ENCODE data around the gene ACOT13.
"Not testable (repeated sequence)": the region's sequence is repeated elsewhere in the genome, so short reads cannot be mapped to it uniquely, and the experiment has no call there.

ACOT13 gene

DNA sequence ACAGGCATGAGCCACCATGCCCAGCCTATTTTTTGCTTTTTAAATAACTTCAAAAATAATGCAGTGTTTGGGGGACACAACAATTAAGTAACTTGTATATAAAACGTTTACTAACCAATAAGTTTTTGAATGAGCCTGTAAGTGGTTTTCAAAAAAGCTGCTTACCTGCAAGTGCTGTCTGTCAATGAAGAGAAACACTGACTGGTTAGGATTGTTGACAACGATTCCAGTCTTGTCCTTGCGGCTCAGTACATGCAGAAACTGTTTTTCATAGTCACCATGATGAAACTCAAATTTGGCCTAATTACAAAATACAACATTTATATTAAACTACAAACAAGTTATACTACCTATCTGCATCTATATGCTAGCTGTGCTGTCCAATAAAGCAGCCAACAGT, 41.7 kb downstream of the ACOT13 start:
- Histone ChIP-seq H3K9me3 (ENCODE audit: insufficient read depth, low read length) (no peaks in the 10 kb centered on the region), H3K9ac (ENCODE audit: low read length) (no peak overlapping the region), H3K4me2 (ENCODE audit: low read depth, low read length, poor library complexity, severe bottlenecking) (no peak overlapping the region), H4K20me1 (ENCODE audit: low read depth, low read length) (peaks cover 56% of the 10 kb centered on the region), H3K4me3 (ENCODE audit: insufficient read depth, low read length, poor library complexity, severe bottlenecking) (no peak overlapping the region), H3F3A (ENCODE audit: insufficient read depth) (peaks cover 79% of the 10 kb centered on the region), H2AFZ (ENCODE audit: low read depth, low read length, severe bottlenecking) (no peak overlapping the region), H3K36me3 (ENCODE audit: low read length) (peaks cover 96% of the 10 kb centered on the region), H3K27me3 (ENCODE audit: low read length) (no peaks in the 10 kb centered on the region), H3K9me2 (replicated peaks; ENCODE audit: insufficient read depth, low read length) (no peaks in the 10 kb centered on the region), H3K79me2 (ENCODE audit: insufficient read depth, low read length) (peaks cover 53% of the 10 kb centered on the region), H3K27ac (ENCODE audit: low read depth, low read length) (no peak overlapping the region)
- TF ChIP-seq, protein P1, sequence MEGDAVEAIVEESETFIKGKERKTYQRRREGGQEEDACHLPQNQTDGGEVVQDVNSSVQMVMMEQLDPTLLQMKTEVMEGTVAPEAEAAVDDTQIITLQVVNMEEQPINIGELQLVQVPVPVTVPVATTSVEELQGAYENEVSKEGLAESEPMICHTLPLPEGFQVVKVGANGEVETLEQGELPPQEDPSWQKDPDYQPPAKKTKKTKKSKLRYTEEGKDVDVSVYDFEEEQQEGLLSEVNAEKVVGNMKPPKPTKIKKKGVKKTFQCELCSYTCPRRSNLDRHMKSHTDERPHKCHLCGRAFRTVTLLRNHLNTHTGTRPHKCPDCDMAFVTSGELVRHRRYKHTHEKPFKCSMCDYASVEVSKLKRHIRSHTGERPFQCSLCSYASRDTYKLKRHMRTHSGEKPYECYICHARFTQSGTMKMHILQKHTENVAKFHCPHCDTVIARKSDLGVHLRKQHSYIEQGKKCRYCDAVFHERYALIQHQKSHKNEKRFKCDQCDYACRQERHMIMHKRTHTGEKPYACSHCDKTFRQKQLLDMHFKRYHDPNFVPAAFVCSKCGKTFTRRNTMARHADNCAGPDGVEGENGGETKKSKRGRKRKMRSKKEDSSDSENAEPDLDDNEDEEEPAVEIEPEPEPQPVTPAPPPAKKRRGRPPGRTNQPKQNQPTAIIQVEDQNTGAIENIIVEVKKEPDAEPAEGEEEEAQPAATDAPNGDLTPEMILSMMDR (IDR thresholded peaks at IDR 0.05; ENCODE audit: insufficient read depth, low read length, poor library complexity, severe bottlenecking), result no peak
- no peak for TF ChIP-seq EZH2phosphoT487 (conservative IDR thresholded peaks at IDR 0.05; ENCODE audit: low read length)

DNA sequence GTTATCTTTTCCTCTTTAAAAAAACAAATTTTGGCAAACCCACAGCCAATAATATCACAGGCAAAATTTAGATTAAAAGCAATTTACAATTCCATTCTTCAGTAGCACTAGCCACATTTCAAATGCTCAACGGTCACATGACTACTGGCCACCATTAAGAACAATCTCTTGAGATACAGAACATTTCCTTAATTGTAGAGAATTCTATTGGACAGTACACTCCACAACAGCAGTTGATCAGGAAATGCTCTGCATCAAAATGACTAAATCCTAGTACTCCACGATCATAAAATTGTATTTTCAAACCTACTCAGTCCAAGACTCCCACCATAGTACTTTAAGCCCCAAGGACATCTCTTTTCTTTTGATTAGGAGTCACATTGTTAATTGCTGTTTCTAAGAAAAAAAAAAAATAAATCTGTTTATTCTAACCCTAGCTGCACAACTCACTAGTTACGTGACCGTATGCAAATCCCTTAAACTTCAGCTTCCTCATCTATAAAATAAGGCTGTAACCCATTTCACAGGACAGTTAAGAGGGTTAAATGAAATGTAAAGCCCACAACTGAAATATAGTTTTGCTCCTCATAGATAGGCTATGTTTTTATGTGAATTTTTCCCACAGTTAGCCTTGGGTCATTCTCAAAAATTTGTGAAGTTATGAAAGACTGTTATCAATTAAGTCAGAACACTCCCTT, 42.3 kb downstream of the ACOT13 start:
- Histone ChIP-seq H3K9ac (ENCODE audit: low read length) (no peak overlapping the region), H3K9me3 (ENCODE audit: insufficient read depth, low read length) (no peaks in the 10 kb centered on the region), H3K4me2 (ENCODE audit: low read depth, low read length, poor library complexity, severe bottlenecking) (no peak overlapping the region), H3K36me3 (ENCODE audit: low read length) (peaks cover 96% of the 10 kb centered on the region), H3K9me2 (replicated peaks; ENCODE audit: insufficient read depth, low read length) (no peaks in the 10 kb centered on the region), H2AFZ (ENCODE audit: low read depth, low read length, severe bottlenecking) (no peak overlapping the region), H3K4me3 (ENCODE audit: insufficient read depth, low read length, poor library complexity, severe bottlenecking) (no peak overlapping the region), H4K20me1 (ENCODE audit: low read depth, low read length) (peaks cover 62% of the 10 kb centered on the region), H3K27ac (ENCODE audit: low read depth, low read length) (no peak overlapping the region), H3K27me3 (ENCODE audit: low read length) (no peaks in the 10 kb centered on the region), H3K79me2 (ENCODE audit: insufficient read depth, low read length) (peaks cover 58% of the 10 kb centered on the region), H3F3A (ENCODE audit: insufficient read depth) (peaks cover 79% of the 10 kb centered on the region)
- TF ChIP-seq, protein P1 (IDR thresholded peaks at IDR 0.05; ENCODE audit: insufficient read depth, low read length, poor library complexity, severe bottlenecking), result no peak
- TF ChIP-seq EZH2phosphoT487 (conservative IDR thresholded peaks at IDR 0.05; ENCODE audit: low read length), result no peak

DNA sequence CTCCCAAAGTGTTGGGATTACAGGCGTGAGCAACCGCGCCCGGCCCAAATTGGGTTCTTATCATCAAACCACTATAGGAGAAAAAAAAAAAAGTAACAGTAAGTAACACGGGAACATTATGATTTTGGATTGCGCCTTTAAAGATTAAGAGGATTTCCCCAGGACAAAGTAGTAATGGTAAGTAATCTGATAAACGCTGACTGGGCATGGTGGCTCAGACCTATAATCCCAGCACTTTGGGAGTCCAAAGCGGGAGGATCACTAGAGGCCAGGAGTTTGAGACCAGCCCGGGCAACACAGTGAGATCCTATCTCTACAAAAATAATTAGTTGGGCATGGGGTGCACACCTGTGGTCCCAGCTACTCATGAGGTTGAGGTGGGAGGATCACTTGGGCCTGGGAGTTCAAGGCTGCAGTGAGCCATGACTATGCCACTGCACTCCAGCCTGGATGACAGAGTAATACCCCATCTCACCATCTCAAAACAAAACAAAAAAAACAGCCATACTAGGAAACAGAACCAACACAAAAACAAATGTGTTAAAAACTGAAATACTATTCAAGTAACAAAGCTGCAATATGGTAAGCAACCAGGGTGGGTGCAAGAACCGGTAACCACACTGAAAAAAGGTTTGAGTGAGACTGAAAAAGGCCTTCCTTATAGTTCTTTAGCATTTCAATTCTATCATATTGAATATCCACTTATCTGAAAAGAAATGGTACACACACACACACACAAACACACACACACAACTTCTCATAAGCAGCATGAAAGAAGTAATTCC, 43.8 kb downstream of the ACOT13 start:
- peaks cover 60% of the 10 kb centered on the region for H4K20me1 ChIP-seq (ENCODE audit: low read depth, low read length)
- H3K4me2 ChIP-seq (ENCODE audit: low read depth, low read length, poor library complexity, severe bottlenecking), result no peak overlapping the region
- no peak overlapping the region for H3K27ac ChIP-seq (ENCODE audit: low read depth, low read length)
- H3K79me2 ChIP-seq (ENCODE audit: insufficient read depth, low read length), result peaks cover 74% of the 10 kb centered on the region
- peaks cover 94% of the 10 kb centered on the region for H3K36me3 ChIP-seq (ENCODE audit: low read length)
- H3K9me2 ChIP-seq (replicated peaks; ENCODE audit: insufficient read depth, low read length), result no peaks in the 10 kb centered on the region
- H3K9me3 ChIP-seq (ENCODE audit: insufficient read depth, low read length), result no peaks in the 10 kb centered on the region
- H2AFZ ChIP-seq (ENCODE audit: low read depth, low read length, severe bottlenecking), result no peak overlapping the region
- no peak overlapping the region for H3K4me3 ChIP-seq (ENCODE audit: insufficient read depth, low read length, poor library complexity, severe bottlenecking)
- H3K27me3 ChIP-seq (ENCODE audit: low read length), result no peaks in the 10 kb centered on the region
- no peak overlapping the region for H3K9ac ChIP-seq (ENCODE audit: low read length)
- H3F3A ChIP-seq (ENCODE audit: insufficient read depth), result peaks cover 73% of the 10 kb centered on the region
- TF ChIP-seq EZH2phosphoT487 (conservative IDR thresholded peaks at IDR 0.05; ENCODE audit: low read length), result no peak
- TF ChIP-seq, protein P1 (IDR thresholded peaks at IDR 0.05; ENCODE audit: insufficient read depth, low read length, poor library complexity, severe bottlenecking), result no peak

DNA sequence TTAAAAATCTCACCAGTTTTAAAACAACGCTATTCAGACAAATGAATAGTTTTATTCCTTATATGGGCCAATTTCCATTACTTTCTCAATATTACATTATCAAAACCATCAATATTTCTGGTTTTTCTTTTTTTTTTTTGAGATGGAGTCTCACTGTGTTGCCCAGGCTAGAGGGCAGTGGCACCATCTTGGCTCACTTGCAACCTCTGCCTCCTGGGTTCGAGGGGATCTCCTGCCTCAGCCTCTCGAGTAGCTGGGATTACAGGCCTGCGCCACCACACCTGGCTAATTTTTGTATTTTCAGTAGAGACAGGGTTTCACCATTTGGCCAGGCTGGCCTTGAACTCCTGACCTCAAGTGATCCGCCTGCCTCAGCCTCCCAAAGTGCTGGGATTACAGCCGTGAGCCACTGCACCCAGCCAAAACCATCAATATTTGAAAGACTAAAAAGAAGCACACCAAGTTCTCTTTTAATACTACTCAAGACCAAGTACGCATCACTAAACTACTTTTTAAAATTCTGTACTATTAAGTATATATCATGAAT, 49.8 kb downstream of the ACOT13 start:
- Histone ChIP-seq H3K4me2 (ENCODE audit: low read depth, low read length, poor library complexity, severe bottlenecking) (peak overlapping the region; percentile 95), H4K20me1 (ENCODE audit: low read depth, low read length) (peaks cover 69% of the 10 kb centered on the region), H3K79me2 (ENCODE audit: insufficient read depth, low read length) (peaks cover 88% of the 10 kb centered on the region), H3K36me3 (ENCODE audit: low read length) (peaks cover 71% of the 10 kb centered on the region), H3F3A (ENCODE audit: insufficient read depth) (peaks cover 51% of the 10 kb centered on the region)
- not testable (repeated sequence) for H3K4me3 ChIP-seq (ENCODE audit: insufficient read depth, low read length, poor library complexity, severe bottlenecking); H2AFZ ChIP-seq (ENCODE audit: low read depth, low read length, severe bottlenecking); H3K27me3 ChIP-seq (ENCODE audit: low read length); H3K9me3 ChIP-seq (ENCODE audit: insufficient read depth, low read length); H3K9me2 ChIP-seq (replicated peaks; ENCODE audit: insufficient read depth, low read length); H3K27ac ChIP-seq (ENCODE audit: low read depth, low read length); H3K9ac ChIP-seq (ENCODE audit: low read length)
